Measurements from ENCODE around the gene ABTB2. TPM values are rescaled to one million over a fixed set of nuclear protein-coding genes. Genes with fewer than 3 reads are reported as not detected.
A peak's percentile ranks its signal among the peaks of the same experiment; 100 is the strongest.

ABTB2 gene
- total RNA-seq, 1 experiment from 2014 or later: 46.3 TPM

DNA sequence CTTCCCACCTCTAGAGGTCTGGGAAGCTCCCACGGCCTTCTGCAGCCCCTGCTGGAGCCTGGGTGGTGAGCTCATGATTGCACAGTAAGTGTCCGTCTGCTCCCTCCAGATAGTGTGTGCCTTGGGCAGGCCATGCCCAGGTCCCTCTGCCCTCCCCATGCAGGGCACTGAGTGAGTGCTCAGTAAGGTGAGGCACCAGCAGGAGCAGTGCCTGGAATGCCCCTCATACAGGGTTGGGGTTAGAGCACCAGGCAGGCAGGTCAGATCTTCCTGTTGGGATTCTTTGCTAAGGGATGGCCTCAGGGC, 202.1 kb downstream of the ABTB2 start:
- DNase-seq (ENCODE audit: low spot score): no peak
- no peaks in the 10 kb centered on the region for H3K27me3 ChIP-seq (replicated peaks; ENCODE audit: insufficient read depth, low read depth, low read length, poor library complexity)
- BruUV-seq (replicated peaks): no TSS peak
- ChIA-PET CTCF (interaction anchor here (1.0 kb wide), 1 partner anchor 18 kb away, joined by 5 read pairs; no protein-coding TSS in a partner anchor), POLR2A (ENCODE audit: low non-redundant PET) (no interaction called here)
- peaks cover 4% of the 10 kb centered on the region for H3K4me1 ChIP-seq (ENCODE audit: insufficient read depth, low read length, poor library complexity, severe bottlenecking)
- H3K36me3 ChIP-seq (ENCODE audit: insufficient read depth, low read length, poor library complexity, severe bottlenecking): peaks cover 75% of the 10 kb centered on the region
- H3K27ac ChIP-seq (ENCODE audit: low read depth, low read length, poor library complexity, severe bottlenecking): peak overlapping the region; percentile 8
- intact Hi-C loops (cut with micrococcal nuclease; ENCODE audit: unreplicated experiment): no loop called here
- no peak overlapping the region for H3K4me3 ChIP-seq (ENCODE audit: low read depth, low read length, poor library complexity, severe bottlenecking)
- TF ChIP-seq EZH2 (IDR thresholded peaks at IDR 0.05; ENCODE audit: borderline replicate concordance, low read depth, low read length, poor library complexity, severe bottlenecking): no peak
- TF ChIP-seq, protein P1, sequence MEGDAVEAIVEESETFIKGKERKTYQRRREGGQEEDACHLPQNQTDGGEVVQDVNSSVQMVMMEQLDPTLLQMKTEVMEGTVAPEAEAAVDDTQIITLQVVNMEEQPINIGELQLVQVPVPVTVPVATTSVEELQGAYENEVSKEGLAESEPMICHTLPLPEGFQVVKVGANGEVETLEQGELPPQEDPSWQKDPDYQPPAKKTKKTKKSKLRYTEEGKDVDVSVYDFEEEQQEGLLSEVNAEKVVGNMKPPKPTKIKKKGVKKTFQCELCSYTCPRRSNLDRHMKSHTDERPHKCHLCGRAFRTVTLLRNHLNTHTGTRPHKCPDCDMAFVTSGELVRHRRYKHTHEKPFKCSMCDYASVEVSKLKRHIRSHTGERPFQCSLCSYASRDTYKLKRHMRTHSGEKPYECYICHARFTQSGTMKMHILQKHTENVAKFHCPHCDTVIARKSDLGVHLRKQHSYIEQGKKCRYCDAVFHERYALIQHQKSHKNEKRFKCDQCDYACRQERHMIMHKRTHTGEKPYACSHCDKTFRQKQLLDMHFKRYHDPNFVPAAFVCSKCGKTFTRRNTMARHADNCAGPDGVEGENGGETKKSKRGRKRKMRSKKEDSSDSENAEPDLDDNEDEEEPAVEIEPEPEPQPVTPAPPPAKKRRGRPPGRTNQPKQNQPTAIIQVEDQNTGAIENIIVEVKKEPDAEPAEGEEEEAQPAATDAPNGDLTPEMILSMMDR (conservative IDR thresholded peaks at IDR 0.05; ENCODE audit: low read depth, low read length): no peak
- H3K9me3 ChIP-seq (ENCODE audit: low read depth, low read length, poor library complexity, severe bottlenecking): no peaks in the 10 kb centered on the region

DNA sequence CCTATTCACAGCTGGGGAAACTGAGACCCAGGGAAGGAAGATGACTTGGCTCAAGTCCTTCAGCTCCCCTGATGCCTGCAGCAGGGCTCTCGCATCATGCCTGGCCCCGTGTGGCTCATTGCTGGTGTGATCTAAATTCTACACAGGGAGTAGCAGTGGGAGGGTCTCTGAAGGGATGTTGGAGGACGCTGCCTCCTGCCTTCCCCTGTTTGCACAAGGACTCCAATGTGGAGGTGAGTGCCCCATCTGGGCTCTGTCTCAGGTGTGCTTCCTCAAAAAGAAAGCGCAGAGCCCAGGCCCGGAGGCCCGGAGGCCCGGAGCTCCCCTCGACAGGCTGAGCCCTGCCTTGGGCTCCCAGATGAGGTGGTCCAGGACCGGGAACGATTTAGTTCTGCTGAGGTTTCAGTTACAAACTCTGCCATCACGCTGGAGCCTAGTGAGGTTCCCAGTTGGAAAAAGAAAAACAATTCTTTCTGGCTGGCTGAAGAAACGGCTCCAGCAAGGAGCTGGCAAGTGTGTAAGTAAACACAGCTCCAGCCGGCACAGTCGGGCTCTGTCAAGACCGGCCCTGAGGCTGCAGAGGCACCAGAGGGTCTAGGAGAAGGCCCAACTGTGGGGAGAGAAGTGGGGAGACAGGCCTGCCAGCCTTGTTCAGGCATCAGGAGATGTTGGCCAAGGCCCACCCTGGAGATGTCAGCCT, 202.6 kb downstream of the ABTB2 start:
- H3K4me3 ChIP-seq (ENCODE audit: low read depth, low read length, poor library complexity, severe bottlenecking): no peak overlapping the region
- CTCF ChIA-PET: interaction anchor here (1.0 kb wide), 1 partner anchor 19 kb away, joined by 5 read pairs; no protein-coding TSS in a partner anchor
- H3K4me1 ChIP-seq (ENCODE audit: insufficient read depth, low read length, poor library complexity, severe bottlenecking): peaks cover 9% of the 10 kb centered on the region
- intact Hi-C loops (cut with micrococcal nuclease; ENCODE audit: unreplicated experiment): no loop called here
- POLR2A ChIA-PET (ENCODE audit: low non-redundant PET): interaction anchor here (0.6 kb wide), 1 partner anchor 1309 kb away, joined by 3 read pairs; no protein-coding TSS in a partner anchor
- no peaks in the 10 kb centered on the region for H3K27me3 ChIP-seq (replicated peaks; ENCODE audit: insufficient read depth, low read depth, low read length, poor library complexity)
- H3K36me3 ChIP-seq (ENCODE audit: insufficient read depth, low read length, poor library complexity, severe bottlenecking): peaks cover 80% of the 10 kb centered on the region
- no TSS peak for BruUV-seq (replicated peaks)
- no peak for DNase-seq (ENCODE audit: low spot score)
- peak overlapping the region; percentile 8 for H3K27ac ChIP-seq (ENCODE audit: low read depth, low read length, poor library complexity, severe bottlenecking)
- TF ChIP-seq, protein P1 (conservative IDR thresholded peaks at IDR 0.05; ENCODE audit: low read depth, low read length): no peak
- TF ChIP-seq EZH2 (IDR thresholded peaks at IDR 0.05; ENCODE audit: borderline replicate concordance, low read depth, low read length, poor library complexity, severe bottlenecking): no peak
- no peaks in the 10 kb centered on the region for H3K9me3 ChIP-seq (ENCODE audit: low read depth, low read length, poor library complexity, severe bottlenecking)

DNA sequence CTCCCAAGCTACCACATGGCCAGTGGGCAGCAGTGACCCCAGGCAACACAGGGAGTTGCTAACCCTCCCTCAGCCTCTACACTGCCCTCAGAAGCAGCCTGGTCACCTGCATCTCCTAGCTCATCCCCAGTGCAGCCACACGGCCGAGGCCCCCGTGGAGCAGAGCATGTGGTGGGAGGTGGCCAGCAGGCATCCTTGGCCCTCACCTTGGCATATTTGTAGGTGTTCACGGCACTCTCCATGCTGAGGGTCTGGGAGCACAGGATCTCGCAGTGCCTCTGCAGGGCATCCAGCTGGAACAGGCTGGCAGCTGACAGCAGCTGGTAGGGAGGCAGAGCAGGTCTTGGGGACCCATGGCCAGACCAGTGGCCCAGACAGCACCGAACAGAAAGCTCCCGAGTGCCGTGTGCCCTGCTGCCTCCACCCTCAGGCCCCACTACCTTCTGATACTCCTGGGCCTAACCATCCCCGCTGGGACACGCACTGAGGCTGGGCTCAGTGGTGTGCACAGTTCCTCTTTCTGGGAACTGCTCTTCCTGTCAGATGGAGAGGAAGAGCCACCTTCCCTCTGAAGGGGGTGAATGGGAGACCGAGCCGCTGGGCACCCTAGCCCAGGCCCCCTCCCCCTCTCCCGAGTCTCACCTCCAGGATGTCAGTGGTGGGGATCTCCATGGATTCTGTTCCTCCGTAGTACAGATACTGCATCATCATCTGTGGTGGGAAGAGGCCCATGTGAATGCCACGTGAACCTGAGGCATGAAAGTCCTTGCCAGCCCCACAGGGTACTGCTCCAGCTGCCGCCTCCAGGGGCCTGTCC, 203.5 kb downstream of the ABTB2 start:
- intact Hi-C loops (cut with micrococcal nuclease; ENCODE audit: unreplicated experiment): no loop called here

More for the DNA sequence above, 203.5 kb downstream of the ABTB2 start:
- no peak for DNase-seq (ENCODE audit: low spot score)
- POLR2A ChIA-PET (ENCODE audit: low non-redundant PET): interaction anchor here (0.5 to 0.6 kb wide), 3 partner anchors 95 to 1308 kb away, joined by 3 to 11 read pairs (median 6); no protein-coding TSS in a partner anchor
- H3K36me3 ChIP-seq (ENCODE audit: insufficient read depth, low read length, poor library complexity, severe bottlenecking): peaks cover 82% of the 10 kb centered on the region
- TF ChIP-seq, protein P1 (conservative IDR thresholded peaks at IDR 0.05; ENCODE audit: low read depth, low read length): no peak
- no peak for TF ChIP-seq EZH2 (IDR thresholded peaks at IDR 0.05; ENCODE audit: borderline replicate concordance, low read depth, low read length, poor library complexity, severe bottlenecking)
- no peak overlapping the region for H3K4me3 ChIP-seq (ENCODE audit: low read depth, low read length, poor library complexity, severe bottlenecking)
- H3K9me3 ChIP-seq (ENCODE audit: low read depth, low read length, poor library complexity, severe bottlenecking): no peaks in the 10 kb centered on the region
- peak overlapping the region; percentile 8 for H3K27ac ChIP-seq (ENCODE audit: low read depth, low read length, poor library complexity, severe bottlenecking)
- CTCF ChIA-PET: no interaction called here
- no TSS peak for BruUV-seq (replicated peaks)
- H3K4me1 ChIP-seq (ENCODE audit: insufficient read depth, low read length, poor library complexity, severe bottlenecking): peaks cover 16% of the 10 kb centered on the region
- H3K27me3 ChIP-seq (replicated peaks; ENCODE audit: insufficient read depth, low read depth, low read length, poor library complexity): no peaks in the 10 kb centered on the region

Measured in A673 (cell line).